Effector memory CD8-positive, alpha-beta T cell (primary cell): ENCODE measurements around the gene ARID1B.

ENCODE experiments used
- ATAC-seq: fragments of 150-1000 bp; cut with Tn5 transposase; replicated peaks from 2 replicates; pipeline ENCODE4 v1.10.0; 2021; ENCODE audit warnings: mild to moderate bottlenecking, moderate library complexity
- DNase-seq, 3 experiments: peaks; one replicate each; pipeline ENCODE4 v3.0.0; 2021
- H3K27ac Mint-ChIP-seq, 2 donors: one replicate each; pipeline ENCODE4 v1.8.0; 2022; ENCODE audit warnings: mild to moderate bottlenecking in 2 of 2, mixed read lengths in 2 of 2, moderate library complexity in 2 of 2
- H3K27me3 Mint-ChIP-seq, 2 donors: one replicate each; pipeline ENCODE4 v1.8.0; 2022; ENCODE audit warnings: mixed read lengths in 2 of 2
- H3K36me3 Mint-ChIP-seq: one replicate; pipeline ENCODE4 v1.8.0; 2022; ENCODE audit warnings: mild to moderate bottlenecking, moderate library complexity, mixed read lengths; ENCODE audit not compliant: insufficient read depth
- H3K4me1 Mint-ChIP-seq, 2 donors: one replicate each; pipeline ENCODE4 v1.8.0; 2022; ENCODE audit warnings: low read depth in 2 of 2, mixed read lengths in 2 of 2
- H3K4me3 Mint-ChIP-seq, 2 donors: one replicate each; pipeline ENCODE4 v1.8.0; 2022; ENCODE audit warnings: mild to moderate bottlenecking in 2 of 2, mixed read lengths in 2 of 2, moderate library complexity in 2 of 2
- H3K9me3 Mint-ChIP-seq, 2 donors: one replicate each; pipeline ENCODE4 v1.8.0; 2022; ENCODE audit warnings: mixed read lengths in 2 of 2

Gene ARID1B

DNA sequence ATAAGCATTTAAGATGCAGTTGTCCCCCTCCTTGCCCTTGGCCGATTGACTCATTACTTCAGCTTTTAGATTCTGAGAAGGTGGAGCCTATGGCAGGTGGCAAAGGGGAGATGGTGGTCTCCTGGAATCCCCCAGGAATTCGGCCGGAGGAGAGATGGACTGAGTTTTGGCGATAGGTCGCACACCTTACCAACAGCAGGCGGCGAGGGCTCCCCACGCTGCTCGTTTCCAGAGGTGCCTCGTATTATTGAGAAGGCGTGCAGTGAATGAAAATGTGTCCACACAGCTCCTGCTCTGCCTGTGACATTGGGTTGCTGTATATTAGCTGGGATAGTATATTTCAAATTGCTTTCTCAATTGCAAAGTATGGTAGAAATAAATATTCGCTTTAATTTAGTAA lies 224.5 kb downstream of the ARID1B start:
- Mint-ChIP-seq H3K27ac (no peak overlapping the region), H3K4me1 (peaks cover 34 to 53% of the 10 kb centered on the region in 2 donors)

DNA sequence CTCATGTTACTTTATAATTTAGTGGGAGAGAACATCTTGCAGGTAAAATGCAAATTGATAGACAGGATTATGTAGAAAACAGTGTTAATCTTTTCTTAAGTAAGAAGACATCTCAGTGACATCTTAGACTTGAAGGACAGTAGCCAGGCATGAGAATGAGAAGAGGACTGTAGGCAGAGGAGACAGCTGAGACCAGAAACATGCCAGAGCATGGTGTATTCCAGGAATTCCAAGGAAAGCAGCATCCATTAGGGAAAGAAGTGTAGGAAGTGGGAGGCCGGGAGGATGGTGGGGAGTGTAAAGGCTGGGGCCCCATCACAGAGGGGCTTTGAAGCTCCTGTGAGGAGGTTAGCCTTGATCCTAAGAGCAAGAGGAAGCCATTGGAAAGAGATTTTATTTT lies 225.6 kb downstream of the ARID1B start:
- DNase-seq, result no peak
- Mint-ChIP-seq H3K9me3 (no peaks in the 10 kb centered on the region), H3K4me1 (peaks cover 32 to 53% of the 10 kb centered on the region in 2 donors), H3K27me3 (no peaks in the 10 kb centered on the region), H3K36me3 (peaks cover 4% of the 10 kb centered on the region), H3K4me3 (no peak overlapping the region), H3K27ac (peak overlapping the region; percentile 30 to 67)
- ATAC-seq, result no peak

More for the DNA sequence above, 224.5 kb downstream of the ARID1B start:
- Mint-ChIP-seq H3K4me3 (no peak overlapping the region), H3K9me3 (no peaks in the 10 kb centered on the region), H3K27me3 (no peaks in the 10 kb centered on the region), H3K36me3 (peaks cover 4% of the 10 kb centered on the region)
- DNase-seq, result no peak
- no peak for ATAC-seq

GRCh38 chr6:157005940-157006339 lies 228.8 kb downstream of the ARID1B start:
- ATAC-seq (no peak), DNase-seq (no peak)
- no peaks in the 10 kb centered on the region for H3K9me3 Mint-ChIP-seq
- H3K36me3 Mint-ChIP-seq, result peaks cover 4% of the 10 kb centered on the region
- peak overlapping the region in 1 of 2 donors; percentile 85 for H3K27ac Mint-ChIP-seq
- peaks cover 38 to 67% of the 10 kb centered on the region in 2 donors for H3K4me1 Mint-ChIP-seq
- no peaks in the 10 kb centered on the region for H3K27me3 Mint-ChIP-seq
- H3K4me3 Mint-ChIP-seq, result no peak overlapping the region

DNA sequence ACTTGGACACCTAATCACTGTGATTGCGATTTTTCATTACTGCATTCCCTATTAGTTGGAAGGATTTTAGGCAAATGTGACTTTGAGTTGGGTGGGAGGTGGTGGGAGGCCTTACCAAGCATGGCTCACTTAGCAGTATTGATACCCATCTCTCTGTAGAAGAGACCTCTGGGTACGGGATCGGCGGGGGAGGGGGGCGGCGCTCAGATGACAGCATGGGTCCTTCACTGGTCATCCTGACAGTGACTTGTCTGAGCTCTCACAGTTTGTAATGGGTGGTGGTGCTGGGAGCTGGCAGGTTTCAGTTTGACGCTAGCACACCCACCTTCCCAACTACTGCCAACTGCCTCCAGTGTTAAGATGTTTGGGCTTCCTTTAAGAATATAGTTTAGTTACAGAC lies 231.4 kb downstream of the ARID1B start:
- H3K27ac Mint-ChIP-seq, result no peak overlapping the region
- no peak overlapping the region for H3K4me3 Mint-ChIP-seq
- H3K27me3 Mint-ChIP-seq, result no peaks in the 10 kb centered on the region
- no peaks in the 10 kb centered on the region for H3K9me3 Mint-ChIP-seq
- H3K36me3 Mint-ChIP-seq, result peaks cover 2% of the 10 kb centered on the region
- peaks cover 26 to 61% of the 10 kb centered on the region in 2 donors for H3K4me1 Mint-ChIP-seq
- ATAC-seq (no peak), DNase-seq (no peak)

- H3K4me1 Mint-ChIP-seq, result peaks cover 30 to 51% of the 10 kb centered on the region in 2 donors
- no peaks in the 10 kb centered on the region for H3K36me3 Mint-ChIP-seq
- H3K27ac Mint-ChIP-seq, result no peak overlapping the region
- DNase-seq, result no peak
- H3K27me3 Mint-ChIP-seq, result no peaks in the 10 kb centered on the region
- ATAC-seq, result no peak
- no peaks in the 10 kb centered on the region for H3K9me3 Mint-ChIP-seq
- H3K4me3 Mint-ChIP-seq, result no peak overlapping the region
Observed at GRCh38 chr6:157012355-157012754, 235.2 kb downstream of the ARID1B start.

DNA sequence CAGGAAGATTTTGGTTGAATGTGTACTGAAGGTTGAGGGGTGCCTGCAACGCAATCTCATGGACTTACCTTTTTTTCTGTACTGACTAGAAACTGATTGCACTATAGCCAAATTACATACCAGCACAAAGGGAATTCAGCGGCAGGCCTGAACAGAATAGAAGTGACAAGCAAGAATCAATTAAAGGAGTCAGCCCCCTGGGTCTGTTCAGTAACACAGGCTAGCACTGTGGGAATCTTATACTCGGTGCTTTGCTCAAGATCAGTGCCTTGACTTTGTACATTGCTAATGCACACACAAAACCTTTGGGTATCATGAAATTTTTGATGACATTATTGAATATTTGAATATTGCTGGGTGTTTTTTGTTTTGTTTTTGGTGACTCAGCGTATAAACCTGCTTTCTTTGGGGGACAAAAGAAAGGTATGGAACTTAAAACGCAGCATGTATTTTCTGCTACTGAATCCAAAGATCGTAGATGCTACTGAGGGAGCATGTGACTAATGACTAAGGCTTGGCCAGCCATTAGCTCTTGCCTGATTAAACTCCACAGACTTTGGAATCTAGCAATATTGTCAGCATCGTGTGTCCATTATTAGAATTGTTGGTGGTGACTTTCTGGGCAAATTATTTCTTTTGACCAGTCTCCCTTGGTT lies 236.6 kb downstream of the ARID1B start:
- Mint-ChIP-seq H3K4me1 (peaks cover 33 to 51% of the 10 kb centered on the region in 2 donors), H3K36me3 (no peaks in the 10 kb centered on the region), H3K27me3 (no peaks in the 10 kb centered on the region), H3K9me3 (no peaks in the 10 kb centered on the region), H3K27ac (no peak overlapping the region), H3K4me3 (no peak overlapping the region)
- ATAC-seq (no peak), DNase-seq (no peak)

DNA sequence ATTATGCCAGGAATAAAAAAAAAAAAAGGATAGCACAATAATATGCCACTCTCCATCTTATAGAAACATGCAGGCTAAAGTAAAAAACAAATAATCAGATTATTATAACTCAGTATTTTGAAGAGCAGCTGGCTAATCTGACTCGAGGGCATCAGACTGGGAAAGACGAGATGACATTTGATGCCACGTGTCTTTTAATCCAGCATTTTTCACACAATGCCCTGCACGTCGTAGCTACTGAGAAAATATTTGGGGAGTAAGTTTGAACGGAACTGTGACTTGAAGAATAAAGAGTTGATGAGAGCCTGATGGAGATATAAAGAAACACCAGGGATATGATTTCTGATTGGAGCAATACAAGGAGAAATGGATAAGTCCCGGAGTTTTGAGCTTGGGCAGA lies 237.7 kb downstream of the ARID1B start:
- Mint-ChIP-seq H3K36me3 (no peaks in the 10 kb centered on the region), H3K4me1 (peaks cover 34 to 53% of the 10 kb centered on the region in 2 donors), H3K27me3 (no peaks in the 10 kb centered on the region), H3K9me3 (no peaks in the 10 kb centered on the region), H3K4me3 (no peak overlapping the region), H3K27ac (no peak overlapping the region)
- DNase-seq, result no peak
- ATAC-seq, result no peak

DNA sequence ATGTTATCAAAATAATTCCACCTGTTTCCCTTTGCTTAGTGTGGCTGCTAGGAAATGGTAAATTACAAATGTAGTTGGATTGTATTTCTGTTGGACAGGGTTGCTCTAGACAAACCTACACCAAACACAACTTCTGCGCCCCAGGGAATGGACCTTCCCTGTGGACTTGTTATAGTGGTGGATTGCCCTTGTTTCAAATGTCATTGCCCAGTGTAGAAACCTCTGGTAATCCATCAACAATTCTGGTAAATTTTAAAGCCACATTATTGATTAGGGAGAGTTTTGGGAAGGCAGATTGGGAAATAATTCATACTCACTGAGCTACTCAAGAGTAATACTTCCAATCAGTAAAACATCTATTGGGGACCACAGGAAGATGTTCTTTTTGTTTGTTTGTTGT lies 239.8 kb downstream of the ARID1B start:
- no peak overlapping the region for H3K4me3 Mint-ChIP-seq
- H3K27ac Mint-ChIP-seq, result peak overlapping the region in 1 of 2 donors; percentile 97
- no peaks in the 10 kb centered on the region for H3K27me3 Mint-ChIP-seq
- no peaks in the 10 kb centered on the region for H3K9me3 Mint-ChIP-seq
- DNase-seq (no peak), ATAC-seq (no peak)
- H3K4me1 Mint-ChIP-seq, result peaks cover 31 to 44% of the 10 kb centered on the region in 2 donors
- H3K36me3 Mint-ChIP-seq, result peaks cover 17% of the 10 kb centered on the region

DNA sequence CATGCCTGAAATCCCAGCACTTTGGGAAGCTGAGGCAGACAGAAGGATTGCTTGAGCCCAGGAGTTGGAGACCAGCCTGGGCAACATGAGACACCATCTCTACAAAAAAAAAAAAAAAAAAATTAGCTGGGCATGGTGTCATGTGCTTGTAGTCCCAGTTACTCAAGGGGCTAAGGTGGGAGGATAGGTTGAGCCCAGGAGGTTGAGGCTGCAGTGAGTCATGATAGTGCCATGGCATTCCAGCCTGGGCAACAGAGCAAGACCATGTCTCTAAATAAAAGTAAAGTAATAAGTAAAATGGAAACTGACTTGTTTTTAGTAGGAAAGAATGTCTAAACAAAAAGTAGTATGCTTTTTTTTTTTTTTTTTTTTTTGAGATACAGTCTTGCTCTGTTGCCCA lies 240.7 kb downstream of the ARID1B start:
- H3K27me3 Mint-ChIP-seq, result no peaks in the 10 kb centered on the region
- H3K27ac Mint-ChIP-seq, result peak overlapping the region; percentile 97 to 99
- peaks cover 20% of the 10 kb centered on the region for H3K36me3 Mint-ChIP-seq
- H3K4me3 Mint-ChIP-seq, result no peak overlapping the region
- no peaks in the 10 kb centered on the region for H3K9me3 Mint-ChIP-seq
- H3K4me1 Mint-ChIP-seq, result peaks cover 37 to 50% of the 10 kb centered on the region in 2 donors
- no peak for DNase-seq
- no peak for ATAC-seq

- DNase-seq, result no peak
- Mint-ChIP-seq H3K36me3 (peaks cover 20% of the 10 kb centered on the region), H3K9me3 (no peaks in the 10 kb centered on the region), H3K27me3 (no peaks in the 10 kb centered on the region), H3K4me1 (peaks cover 37 to 50% of the 10 kb centered on the region in 2 donors), H3K4me3 (no peak overlapping the region), H3K27ac (peak overlapping the region; percentile 97 to 99)
- ATAC-seq, result no peak
Observed at GRCh38 chr6:157019115-157019641, 242.0 kb downstream of the ARID1B start.

- Mint-ChIP-seq H3K27me3 (no peaks in the 10 kb centered on the region), H3K4me3 (peak overlapping the region; percentile 87 to 89), H3K27ac (peak overlapping the region; percentile 97 to 99), H3K9me3 (no peaks in the 10 kb centered on the region), H3K36me3 (peaks cover 20% of the 10 kb centered on the region), H3K4me1 (peaks cover 34 to 47% of the 10 kb centered on the region in 2 donors)
- no peak for DNase-seq
- ATAC-seq, result no peak
Observed at GRCh38 chr6:157019733-157020132, 242.6 kb downstream of the ARID1B start.

- DNase-seq, result no peak
- H3K27me3 Mint-ChIP-seq, result no peaks in the 10 kb centered on the region
- peaks cover 30 to 46% of the 10 kb centered on the region in 2 donors for H3K4me1 Mint-ChIP-seq
- ATAC-seq, result no peak
- H3K9me3 Mint-ChIP-seq, result no peaks in the 10 kb centered on the region
- peak overlapping the region; percentile 87 to 89 for H3K4me3 Mint-ChIP-seq
- peaks cover 20% of the 10 kb centered on the region for H3K36me3 Mint-ChIP-seq
- H3K27ac Mint-ChIP-seq, result peak overlapping the region; percentile 97 to 99
Observed at GRCh38 chr6:157020398-157020797, 243.2 kb downstream of the ARID1B start.

DNA sequence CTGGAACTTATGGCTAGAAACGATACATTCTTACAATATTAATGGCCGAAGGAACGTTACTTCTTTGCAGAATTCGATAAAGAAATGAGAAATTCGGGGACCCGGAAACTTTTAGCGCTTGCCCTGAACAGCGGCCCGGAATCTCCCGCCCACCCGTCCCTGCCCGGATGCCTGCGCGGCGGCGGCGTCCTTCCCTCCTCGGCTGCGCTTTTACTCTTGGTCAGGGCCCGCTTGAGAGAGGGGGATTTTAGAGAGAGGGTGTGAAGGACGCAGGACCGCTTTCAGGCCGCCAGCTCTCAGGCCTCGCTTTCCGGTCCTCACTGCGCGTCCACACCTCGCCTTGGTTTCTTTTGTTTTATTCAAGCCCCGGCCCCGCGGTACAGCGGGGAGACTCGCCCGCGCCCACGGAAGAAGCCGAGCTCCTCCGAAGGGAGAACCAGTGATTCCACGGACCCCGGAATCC lies 243.7 kb downstream of the ARID1B start:
- Mint-ChIP-seq H3K27ac (peak overlapping the region; percentile 97 to 99), H3K4me1 (peaks cover 31 to 45% of the 10 kb centered on the region in 2 donors), H3K4me3 (peak overlapping the region; percentile 87 to 89), H3K9me3 (no peaks in the 10 kb centered on the region), H3K36me3 (peaks cover 20% of the 10 kb centered on the region), H3K27me3 (no peaks in the 10 kb centered on the region)
- DNase-seq (peak in 2 of 3 experiments; percentile 51), ATAC-seq (peak; percentile 26)

- H3K4me1 Mint-ChIP-seq, result peaks cover 27 to 45% of the 10 kb centered on the region in 2 donors
- ATAC-seq (peak; percentile 80), DNase-seq (peak; percentile 89 to 90 (median 89))
- no peaks in the 10 kb centered on the region for H3K27me3 Mint-ChIP-seq
- H3K36me3 Mint-ChIP-seq, result peaks cover 20% of the 10 kb centered on the region
- H3K27ac Mint-ChIP-seq, result peak overlapping the region; percentile 97 to 99
- no peaks in the 10 kb centered on the region for H3K9me3 Mint-ChIP-seq
- H3K4me3 Mint-ChIP-seq, result peak overlapping the region; percentile 87 to 89
Observed at GRCh38 chr6:157021344-157021992, 244.3 kb downstream of the ARID1B start.
